CD4-positive, alpha-beta T cell treated with Interleukin-2 at 100 ng/mL for 4 hours (primary cell): ENCODE results near the gene MRPL21.
A peak's percentile ranks its signal among the peaks of the same experiment; 100 is the strongest.
"Not testable (repeated sequence)": the region's sequence is repeated elsewhere in the genome, so short reads cannot be mapped to it uniquely, and the experiment has no call there.

Source experiments
- DNase-seq: peaks from one replicate; pipeline ENCODE4 v3.0.0-alpha.2; 2020; ENCODE audit warnings: low spot score

The MRPL21 gene

GRCh38 chr11:68867066-68867465 lies 36.6 kb downstream of the MRPL21 start:
- DNase-seq: no peak

DNA sequence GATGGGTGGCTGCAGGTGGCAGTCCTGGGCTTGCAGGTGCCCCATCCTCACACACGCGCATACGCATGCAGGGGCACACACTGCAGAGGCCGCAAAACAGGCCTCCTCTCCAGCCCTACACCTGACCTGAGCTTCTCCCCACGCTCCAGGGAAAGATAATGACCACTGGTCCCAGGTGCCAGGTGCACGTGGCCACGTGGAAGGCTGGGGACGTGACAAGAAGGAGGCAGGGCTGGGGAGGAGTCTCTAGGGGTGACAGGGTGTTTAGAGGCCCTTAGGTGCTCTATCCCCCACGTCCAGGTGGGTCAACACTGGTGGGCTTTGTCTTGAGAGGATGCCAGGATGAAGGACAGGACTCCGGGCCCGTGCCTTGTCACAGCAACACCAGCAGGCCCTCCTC lies 38.4 kb downstream of the MRPL21 start:
- DNase-seq: no peak

DNA sequence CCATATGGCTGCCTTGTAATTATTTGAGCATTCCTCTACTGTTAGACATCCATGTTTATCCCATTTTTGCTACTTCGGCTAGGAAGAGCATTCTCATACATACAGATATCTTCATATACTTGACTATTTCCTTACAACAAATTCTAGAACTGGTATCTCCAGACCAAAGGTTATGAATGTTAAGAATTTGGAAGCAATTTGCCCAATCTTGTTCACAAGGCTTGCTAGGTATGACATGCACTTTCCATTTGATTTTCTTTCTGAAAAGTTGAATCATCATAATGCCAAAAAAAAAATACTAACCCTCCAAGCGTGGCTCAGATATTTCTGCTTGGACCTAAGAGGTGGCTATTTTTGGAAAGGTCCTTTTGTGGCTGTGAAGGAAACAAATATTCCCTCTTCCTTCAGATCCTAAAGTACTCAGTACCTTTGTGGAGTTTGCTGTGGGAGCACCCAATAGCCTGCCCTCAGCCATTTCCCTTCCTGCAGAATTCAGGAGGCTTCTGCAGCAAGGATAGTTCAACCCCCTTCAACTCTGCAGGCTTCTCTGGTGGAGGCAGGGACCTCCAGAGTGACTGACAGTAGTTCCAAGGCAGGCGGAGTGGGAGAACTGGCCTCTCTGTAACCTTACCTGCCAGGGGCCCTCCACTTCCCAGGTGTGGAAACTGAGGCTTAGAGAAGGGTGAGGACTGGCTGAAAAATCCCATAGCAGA lies 39.9 kb downstream of the MRPL21 start:
- no peak for DNase-seq

- no peak for DNase-seq
These were observed 41.2 kb downstream of the MRPL21 start for GRCh38 chr11:68862421-68862820.

DNA sequence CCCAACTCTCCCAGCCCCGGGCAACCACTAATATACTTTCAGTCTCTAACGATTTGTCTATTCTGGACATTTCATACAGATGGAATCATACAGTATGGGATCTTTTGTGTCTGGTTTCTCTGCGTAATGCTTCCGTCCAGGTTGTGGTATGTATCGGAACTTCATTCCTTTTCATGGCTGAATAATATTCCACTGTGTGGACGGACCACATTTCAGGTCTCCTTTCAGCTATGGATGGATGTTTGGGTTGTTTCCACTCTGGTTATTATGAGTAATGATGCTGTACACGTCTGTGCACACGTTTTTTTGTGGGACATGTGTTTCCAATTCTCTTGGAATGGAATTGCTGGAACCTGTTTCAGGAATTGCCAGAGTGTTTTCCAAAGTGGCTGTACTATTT lies 44.5 kb downstream of the MRPL21 start:
- no peak for DNase-seq

DNA sequence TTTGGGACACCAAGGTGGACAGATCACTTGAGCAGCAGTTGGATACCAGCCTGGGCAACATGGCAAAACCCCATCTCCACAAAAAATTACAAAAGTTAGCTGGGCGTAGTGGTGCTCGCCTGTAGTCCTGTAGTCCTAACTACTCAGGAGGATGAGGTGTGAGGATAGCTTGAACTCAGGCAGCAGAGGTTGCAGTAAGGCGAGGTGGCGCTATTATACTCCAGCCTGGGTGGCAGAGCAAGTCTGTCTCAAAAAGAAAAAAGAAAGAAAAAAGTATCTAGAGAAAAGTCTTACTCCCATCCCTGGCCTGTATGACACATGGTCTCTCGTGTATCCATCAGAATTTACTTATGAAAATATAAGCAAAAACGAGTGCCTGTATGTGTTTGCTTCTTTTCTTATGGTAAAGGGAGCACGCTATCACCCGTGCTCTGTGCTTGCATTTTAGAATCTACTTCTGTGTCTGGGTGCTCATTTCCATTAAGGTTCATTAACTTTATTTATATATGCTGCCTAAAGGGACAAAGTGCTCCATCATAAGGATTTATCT lies 46.5 kb downstream of the MRPL21 start:
- DNase-seq: no peak

GRCh38 chr11:68856425-68857030 lies 47.1 kb downstream of the MRPL21 start:
- not testable (repeated sequence) for DNase-seq

- peak; percentile 14 for DNase-seq
These were observed 48.2 kb downstream of the MRPL21 start for GRCh38 chr11:68855205-68855981.

- no peak for DNase-seq
These were observed 49.2 kb downstream of the MRPL21 start for GRCh38 chr11:68854273-68854958.

DNA sequence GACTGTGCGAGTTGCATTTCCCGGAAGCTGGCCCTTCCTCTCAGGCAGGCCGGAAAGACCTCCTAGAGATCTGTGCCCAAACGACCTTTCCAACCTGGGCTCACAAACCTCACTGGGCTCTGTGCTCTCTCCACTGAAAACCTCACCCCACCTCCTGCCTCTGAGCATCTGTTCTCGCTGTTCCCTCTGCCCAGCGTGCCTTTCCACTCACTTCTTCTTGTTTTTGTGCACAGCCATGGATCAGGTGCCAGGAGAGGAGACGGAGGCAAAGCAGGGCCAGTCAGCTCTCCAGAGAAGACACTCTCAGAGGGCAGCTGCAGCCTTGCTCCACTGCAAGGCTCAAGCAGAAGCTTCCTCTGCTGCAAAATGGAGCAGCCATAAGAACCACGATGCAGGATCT lies 51.0 kb downstream of the MRPL21 start:
- DNase-seq: no peak

DNA sequence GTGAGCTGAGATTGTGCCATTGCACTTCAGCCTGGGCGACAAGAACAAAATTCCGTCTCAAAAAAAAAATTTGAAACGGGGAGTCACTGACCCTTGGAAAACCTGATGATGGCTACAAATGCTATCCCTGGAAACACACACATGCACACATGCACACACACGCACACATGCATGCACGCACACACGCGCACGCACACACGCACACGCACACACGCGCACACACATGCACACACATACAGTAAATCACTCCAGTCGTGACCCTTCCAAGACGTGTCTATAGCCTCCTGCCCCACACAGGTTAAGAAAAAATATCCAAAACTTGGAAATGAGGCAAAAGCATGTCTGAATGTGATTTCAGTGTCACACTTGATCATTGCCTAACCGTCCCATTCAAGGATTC lies 55.2 kb downstream of the MRPL21 start:
- DNase-seq: no peak

- no peak for DNase-seq
These were observed 56.2 kb downstream of the MRPL21 start for GRCh38 chr11:68847395-68847794.

DNA sequence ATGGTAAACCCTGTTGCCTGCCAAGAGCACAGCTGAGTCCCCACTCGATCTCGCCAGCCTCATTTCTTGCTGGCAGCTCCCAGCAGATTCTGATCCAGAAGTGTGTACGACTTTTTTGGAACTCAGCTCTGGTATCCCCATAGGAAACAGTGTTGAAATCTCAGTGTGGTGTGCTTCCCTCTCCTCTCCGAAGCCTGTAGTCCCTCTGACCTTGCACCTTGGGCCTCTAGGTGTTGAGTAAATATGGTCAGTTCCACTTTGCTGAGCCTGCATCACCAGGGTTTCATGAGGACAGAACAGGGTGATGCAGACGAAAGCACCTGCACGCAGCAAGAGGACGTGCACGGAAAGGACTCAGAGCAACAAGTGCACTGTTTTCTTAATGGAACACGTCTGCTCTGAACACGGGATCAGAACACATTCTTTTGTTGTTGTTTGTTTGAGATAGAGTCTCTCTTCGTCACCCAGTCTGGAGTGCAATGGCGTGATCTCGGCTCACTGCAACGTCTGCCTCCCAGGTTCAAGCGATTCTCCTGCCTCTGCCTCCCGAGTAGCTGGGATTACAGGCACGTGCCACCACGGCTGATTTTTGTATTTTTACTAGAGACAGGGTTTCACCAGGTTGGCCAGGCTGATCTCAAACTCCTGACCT lies 58.2 kb downstream of the MRPL21 start:
- no peak for DNase-seq

DNA sequence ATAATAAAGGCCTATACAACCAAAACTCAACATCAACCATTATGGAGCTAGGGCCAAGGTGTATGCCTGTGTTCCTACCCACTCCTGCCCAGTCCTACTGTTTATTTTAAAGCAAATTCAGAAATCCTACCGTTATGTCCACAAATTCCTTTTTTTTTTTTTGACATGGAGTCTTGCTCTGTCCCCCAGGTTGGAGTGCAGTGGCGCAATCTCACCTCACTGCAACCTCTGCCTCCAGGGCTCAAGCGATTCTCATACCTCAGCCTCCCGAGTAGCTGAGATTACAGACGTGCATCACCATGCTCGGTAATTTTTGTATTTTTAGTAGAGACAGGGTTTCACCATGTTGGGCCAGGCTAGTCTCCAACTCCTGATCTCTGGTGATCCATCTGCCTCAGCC lies 58.8 kb downstream of the MRPL21 start:
- no peak for DNase-seq

DNA sequence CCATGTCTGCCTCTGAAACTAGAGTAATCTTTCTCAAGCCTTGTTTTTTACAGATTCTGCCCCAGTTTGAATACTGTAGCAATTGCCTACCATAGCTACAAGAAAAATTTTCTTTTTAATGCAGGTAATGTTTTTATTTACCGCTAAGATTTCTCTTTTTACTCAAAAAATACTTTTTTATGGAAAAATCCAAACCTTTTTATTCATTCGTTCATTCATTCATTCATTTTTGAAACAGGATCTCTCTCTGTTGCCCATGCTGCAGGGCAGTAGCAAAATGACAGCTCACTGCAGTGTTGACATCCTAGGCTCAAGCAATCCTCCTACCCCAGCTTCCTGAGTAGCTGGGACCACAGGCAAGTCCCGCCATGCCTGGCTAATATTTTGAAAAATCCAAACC lies 59.3 kb downstream of the MRPL21 start:
- no peak for DNase-seq

GRCh38 chr11:68843703-68844312 lies 59.8 kb downstream of the MRPL21 start:
- peak; percentile 74 for DNase-seq

- DNase-seq: peak; percentile 33
These were observed 60.5 kb downstream of the MRPL21 start for GRCh38 chr11:68843052-68843561.

DNA sequence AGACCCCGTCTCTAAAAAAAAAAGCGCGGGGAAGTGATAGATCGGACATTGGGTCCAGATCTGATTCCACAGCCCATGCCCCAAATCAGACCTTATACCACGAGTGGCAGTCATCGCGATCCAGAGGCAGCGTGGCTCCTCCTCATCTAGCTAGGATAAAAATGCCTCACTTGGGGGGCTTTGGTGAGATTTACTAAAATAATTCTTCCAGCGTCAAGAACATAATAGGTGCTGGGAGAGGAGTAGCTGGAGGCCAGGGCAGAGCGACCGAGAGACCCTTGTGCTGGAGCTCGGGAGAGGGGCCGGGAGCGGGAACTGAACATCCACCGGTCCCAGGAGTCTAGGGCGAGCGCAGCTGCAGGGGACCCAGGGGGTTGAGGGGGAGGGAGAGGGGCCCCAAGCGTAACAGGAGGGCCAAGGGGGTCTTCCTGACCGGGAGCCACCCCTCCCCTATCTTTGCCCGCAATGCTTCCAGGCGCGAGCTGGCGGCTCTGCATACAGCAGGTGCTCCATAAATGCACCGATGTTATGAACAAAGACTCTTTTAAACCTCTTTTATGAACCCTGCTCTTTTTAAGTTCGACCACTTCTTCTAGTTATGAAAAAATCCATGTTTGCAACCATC lies 61.1 kb downstream of the MRPL21 start:
- DNase-seq: no peak

DNA sequence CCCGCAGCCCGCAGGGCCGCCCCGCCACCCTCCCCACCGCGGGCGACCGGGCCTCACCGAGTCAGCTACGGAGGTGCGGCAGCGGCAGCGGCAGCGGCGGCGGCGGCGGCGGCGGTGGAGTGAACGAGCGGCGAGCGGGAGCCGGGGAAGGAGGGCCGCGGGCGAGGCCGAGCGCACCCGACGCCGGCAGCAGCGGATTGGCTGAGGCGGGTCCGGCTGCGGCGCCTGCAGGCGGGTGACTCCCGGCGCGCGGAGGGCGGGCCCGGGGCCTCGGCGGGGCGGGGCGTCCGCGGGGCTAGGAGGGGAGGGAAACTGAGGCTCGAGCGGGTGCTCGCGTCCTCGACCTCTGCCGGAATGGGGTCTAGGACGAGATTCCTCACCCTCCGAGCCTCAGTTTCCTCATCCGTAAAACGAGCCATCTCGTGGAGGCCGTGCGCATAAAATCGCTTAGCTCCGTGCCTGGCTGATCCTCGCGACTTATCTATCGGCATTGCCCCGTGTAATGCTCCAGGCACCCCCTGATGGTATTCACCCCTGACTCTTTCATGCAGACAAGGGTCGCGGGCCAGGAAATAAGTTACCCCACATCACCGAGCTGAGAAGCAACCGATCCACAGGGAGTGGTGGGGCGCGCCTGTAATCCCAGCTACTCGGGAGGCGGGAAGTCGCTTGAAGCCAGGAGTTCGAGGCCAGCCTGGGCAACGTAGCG lies 61.8 kb downstream of the MRPL21 start, which contains the start of gene CPT1A:
CPT1A (minus strand) TSS at position 199 of the 709 bp plus-strand sequence. CDS start 26,442 bp downstream, outside the sequence.
- peak; percentile 65 for DNase-seq
